ENCODE measurements around the gene ADCY9.

DNA sequence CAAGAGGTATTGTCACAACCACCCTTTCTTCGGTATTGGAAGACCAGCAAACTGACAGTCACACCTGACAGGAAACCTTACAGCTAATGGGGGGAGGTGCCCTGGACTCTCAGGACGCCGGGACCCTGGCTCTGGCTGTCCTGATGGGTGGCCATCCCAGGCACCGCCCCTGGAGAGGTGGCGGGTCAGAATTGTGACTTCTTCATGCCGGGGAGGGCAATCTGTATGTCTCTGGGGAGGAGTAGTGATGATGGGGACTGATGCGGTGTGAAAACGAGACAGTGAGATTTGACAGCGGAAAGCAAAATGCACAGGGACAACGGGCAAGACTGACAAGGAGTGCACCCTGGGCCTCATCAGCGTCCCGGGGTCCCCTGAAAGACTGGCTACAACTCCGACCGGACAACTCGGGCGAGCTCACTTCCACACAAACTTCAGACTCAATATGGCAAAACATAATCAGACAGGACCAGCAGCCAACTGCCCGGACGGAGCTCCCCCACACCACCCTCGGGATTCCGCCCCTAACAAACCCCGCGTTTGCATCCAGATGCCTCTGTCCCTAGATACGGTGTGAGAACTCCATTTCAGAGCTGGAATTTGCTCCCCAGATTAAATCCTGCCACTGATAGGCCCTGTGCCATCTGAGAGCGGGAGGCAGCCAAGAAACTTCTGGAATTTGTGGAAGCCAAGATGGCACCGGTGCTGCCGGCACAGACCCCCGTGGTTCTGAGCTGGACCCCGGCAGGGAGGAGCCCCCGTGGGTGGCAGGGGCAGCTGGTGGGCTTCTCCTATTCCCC, 152.2 kb downstream of the ADCY9 start:
- no peak for TF ChIP-seq CTCF (IDR thresholded peaks at IDR 0.05)
- no peak for TF ChIP-seq RORB (CRISPR knock-in tag; IDR thresholded peaks at IDR 0.05)
- no peak for TF ChIP-seq PREB (CRISPR knock-in tag; IDR thresholded peaks at IDR 0.05; ENCODE audit: borderline replicate concordance)
- TF ChIP-seq, protein P1, sequence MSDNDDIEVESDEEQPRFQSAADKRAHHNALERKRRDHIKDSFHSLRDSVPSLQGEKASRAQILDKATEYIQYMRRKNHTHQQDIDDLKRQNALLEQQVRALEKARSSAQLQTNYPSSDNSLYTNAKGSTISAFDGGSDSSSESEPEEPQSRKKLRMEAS (CRISPR knock-in tag; IDR thresholded peaks at IDR 0.05): no peak
- TF ChIP-seq CREB1 (CRISPR knock-in tag; IDR thresholded peaks at IDR 0.05): no peak
- no peak for TF ChIP-seq ZBTB21 (CRISPR knock-in tag; IDR thresholded peaks at IDR 0.05; ENCODE audit: borderline replicate concordance)
- TF ChIP-seq USF1 (CRISPR knock-in tag; IDR thresholded peaks at IDR 0.05): no peak
- TF ChIP-seq NR2C2 (CRISPR knock-in tag; IDR thresholded peaks at IDR 0.05): no peak
- TF ChIP-seq, protein P2, sequence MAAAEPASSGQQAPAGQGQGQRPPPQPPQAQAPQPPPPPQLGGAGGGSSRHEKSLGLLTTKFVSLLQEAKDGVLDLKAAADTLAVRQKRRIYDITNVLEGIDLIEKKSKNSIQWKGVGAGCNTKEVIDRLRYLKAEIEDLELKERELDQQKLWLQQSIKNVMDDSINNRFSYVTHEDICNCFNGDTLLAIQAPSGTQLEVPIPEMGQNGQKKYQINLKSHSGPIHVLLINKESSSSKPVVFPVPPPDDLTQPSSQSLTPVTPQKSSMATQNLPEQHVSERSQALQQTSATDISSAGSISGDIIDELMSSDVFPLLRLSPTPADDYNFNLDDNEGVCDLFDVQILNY (CRISPR knock-in tag; IDR thresholded peaks at IDR 0.05): no peak
- no peak for TF ChIP-seq TCF7 (CRISPR knock-in tag; IDR thresholded peaks at IDR 0.05; ENCODE audit: low read depth)
- TF ChIP-seq HMGXB4 (CRISPR knock-in tag; IDR thresholded peaks at IDR 0.05): no peak
- TF ChIP-seq NR1H2 (CRISPR knock-in tag; IDR thresholded peaks at IDR 0.05): no peak
- TF ChIP-seq, protein P3, sequence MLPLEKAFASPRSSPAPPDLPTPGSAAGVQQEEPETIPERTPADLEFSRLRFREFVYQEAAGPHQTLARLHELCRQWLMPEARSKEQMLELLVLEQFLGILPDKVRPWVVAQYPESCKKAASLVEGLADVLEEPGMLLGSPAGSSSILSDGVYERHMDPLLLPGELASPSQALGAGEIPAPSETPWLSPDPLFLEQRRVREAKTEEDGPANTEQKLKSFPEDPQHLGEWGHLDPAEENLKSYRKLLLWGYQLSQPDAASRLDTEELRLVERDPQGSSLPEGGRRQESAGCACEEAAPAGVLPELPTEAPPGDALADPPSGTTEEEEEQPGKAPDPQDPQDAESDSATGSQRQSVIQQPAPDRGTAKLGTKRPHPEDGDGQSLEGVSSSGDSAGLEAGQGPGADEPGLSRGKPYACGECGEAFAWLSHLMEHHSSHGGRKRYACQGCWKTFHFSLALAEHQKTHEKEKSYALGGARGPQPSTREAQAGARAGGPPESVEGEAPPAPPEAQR (CRISPR knock-in tag; IDR thresholded peaks at IDR 0.05): no peak
